ENCODE data around the gene UGT1A8. TPM values are rescaled to one million over a fixed set of nuclear protein-coding genes. Genes with fewer than 3 reads are reported as not detected.

UGT1A8 gene
- total RNA-seq, 1 donor from 2014 or later, result not detected

GRCh38 chr2:233761040-233761769 lies 143.8 kb downstream of the UGT1A8 start:
- intact Hi-C loops (cut with DNase I), result no loop called here
- no peaks in the 10 kb centered on the region for H3K4me1 ChIP-seq
- TF ChIP-seq, protein P1, sequence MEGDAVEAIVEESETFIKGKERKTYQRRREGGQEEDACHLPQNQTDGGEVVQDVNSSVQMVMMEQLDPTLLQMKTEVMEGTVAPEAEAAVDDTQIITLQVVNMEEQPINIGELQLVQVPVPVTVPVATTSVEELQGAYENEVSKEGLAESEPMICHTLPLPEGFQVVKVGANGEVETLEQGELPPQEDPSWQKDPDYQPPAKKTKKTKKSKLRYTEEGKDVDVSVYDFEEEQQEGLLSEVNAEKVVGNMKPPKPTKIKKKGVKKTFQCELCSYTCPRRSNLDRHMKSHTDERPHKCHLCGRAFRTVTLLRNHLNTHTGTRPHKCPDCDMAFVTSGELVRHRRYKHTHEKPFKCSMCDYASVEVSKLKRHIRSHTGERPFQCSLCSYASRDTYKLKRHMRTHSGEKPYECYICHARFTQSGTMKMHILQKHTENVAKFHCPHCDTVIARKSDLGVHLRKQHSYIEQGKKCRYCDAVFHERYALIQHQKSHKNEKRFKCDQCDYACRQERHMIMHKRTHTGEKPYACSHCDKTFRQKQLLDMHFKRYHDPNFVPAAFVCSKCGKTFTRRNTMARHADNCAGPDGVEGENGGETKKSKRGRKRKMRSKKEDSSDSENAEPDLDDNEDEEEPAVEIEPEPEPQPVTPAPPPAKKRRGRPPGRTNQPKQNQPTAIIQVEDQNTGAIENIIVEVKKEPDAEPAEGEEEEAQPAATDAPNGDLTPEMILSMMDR (IDR thresholded peaks at IDR 0.05), result no peak
- no peaks in the 10 kb centered on the region for H3K36me3 ChIP-seq
- H3K9me3 ChIP-seq, result no peaks in the 10 kb centered on the region
- DNase-seq (no peak), ATAC-seq (no peak)
- no peak overlapping the region for H3K4me3 ChIP-seq
- no peak overlapping the region for H3K27ac ChIP-seq
- no peaks in the 10 kb centered on the region for H3K27me3 ChIP-seq

DNA sequence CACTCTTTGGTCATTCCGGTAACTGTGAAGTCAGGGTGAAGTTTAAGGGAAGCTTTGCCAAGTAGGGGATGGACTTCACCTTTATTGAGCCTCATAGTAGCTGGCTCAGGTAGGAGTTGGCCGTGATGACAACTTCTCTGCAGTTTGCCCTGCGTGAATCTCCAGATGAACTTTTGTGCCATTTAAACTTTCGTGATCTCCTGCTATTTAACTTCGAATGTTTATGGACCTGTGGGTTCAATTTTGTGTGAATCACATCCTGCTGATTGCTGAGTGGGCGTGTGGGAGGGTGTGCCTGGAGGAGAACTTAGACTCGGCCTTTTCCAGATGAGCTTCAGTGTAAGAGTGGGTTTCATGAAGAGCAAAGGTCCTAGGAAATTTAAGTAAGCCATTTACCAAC lies 146.8 kb downstream of the UGT1A8 start:
- no peak overlapping the region for H3K27ac ChIP-seq
- DNase-seq (no peak), ATAC-seq (no peak)
- no peaks in the 10 kb centered on the region for H3K36me3 ChIP-seq
- H3K27me3 ChIP-seq, result no peaks in the 10 kb centered on the region
- no peaks in the 10 kb centered on the region for H3K4me1 ChIP-seq
- intact Hi-C loops (cut with DNase I), result no loop called here
- TF ChIP-seq, protein P1 (IDR thresholded peaks at IDR 0.05), result no peak
- no peak overlapping the region for H3K4me3 ChIP-seq
- H3K9me3 ChIP-seq, result no peaks in the 10 kb centered on the region

GRCh38 chr2:233764761-233765160 lies 147.3 kb downstream of the UGT1A8 start:
- Histone ChIP-seq H3K4me1 (no peaks in the 10 kb centered on the region), H3K27ac (no peak overlapping the region), H3K4me3 (no peak overlapping the region), H3K36me3 (no peaks in the 10 kb centered on the region), H3K9me3 (no peaks in the 10 kb centered on the region), H3K27me3 (no peaks in the 10 kb centered on the region)
- DNase-seq, result no peak
- ATAC-seq, result no peak
- TF ChIP-seq, protein P1 (IDR thresholded peaks at IDR 0.05), result no peak
- intact Hi-C loops (cut with DNase I), result no loop called here

GRCh38 chr2:233766416-233766815 lies 149.0 kb downstream of the UGT1A8 start:
- Histone ChIP-seq H3K36me3 (no peaks in the 10 kb centered on the region), H3K27ac (no peak overlapping the region), H3K27me3 (no peaks in the 10 kb centered on the region), H3K9me3 (no peaks in the 10 kb centered on the region), H3K4me1 (no peaks in the 10 kb centered on the region), H3K4me3 (no peak overlapping the region)
- intact Hi-C loops (cut with DNase I), result no loop called here
- DNase-seq, result no peak
- ATAC-seq, result no peak
- TF ChIP-seq, protein P1 (IDR thresholded peaks at IDR 0.05), result no peak

DNA sequence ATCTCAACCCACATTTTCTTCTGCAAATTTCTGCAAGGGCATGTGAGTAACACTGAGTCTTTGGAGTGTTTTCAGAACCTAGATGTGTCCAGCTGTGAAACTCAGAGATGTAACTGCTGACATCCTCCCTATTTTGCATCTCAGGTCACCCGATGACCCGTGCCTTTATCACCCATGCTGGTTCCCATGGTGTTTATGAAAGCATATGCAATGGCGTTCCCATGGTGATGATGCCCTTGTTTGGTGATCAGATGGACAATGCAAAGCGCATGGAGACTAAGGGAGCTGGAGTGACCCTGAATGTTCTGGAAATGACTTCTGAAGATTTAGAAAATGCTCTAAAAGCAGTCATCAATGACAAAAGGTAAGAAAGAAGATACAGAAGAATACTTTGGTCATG lies 150.6 kb downstream of the UGT1A8 start:
- no peaks in the 10 kb centered on the region for H3K27me3 ChIP-seq
- TF ChIP-seq, protein P1 (IDR thresholded peaks at IDR 0.05), result no peak
- no peak overlapping the region for H3K4me3 ChIP-seq
- no peak for DNase-seq
- no peaks in the 10 kb centered on the region for H3K9me3 ChIP-seq
- H3K36me3 ChIP-seq, result no peaks in the 10 kb centered on the region
- intact Hi-C loops (cut with DNase I), result no loop called here
- no peak for ATAC-seq
- H3K4me1 ChIP-seq, result no peaks in the 10 kb centered on the region
- no peak overlapping the region for H3K27ac ChIP-seq

DNA sequence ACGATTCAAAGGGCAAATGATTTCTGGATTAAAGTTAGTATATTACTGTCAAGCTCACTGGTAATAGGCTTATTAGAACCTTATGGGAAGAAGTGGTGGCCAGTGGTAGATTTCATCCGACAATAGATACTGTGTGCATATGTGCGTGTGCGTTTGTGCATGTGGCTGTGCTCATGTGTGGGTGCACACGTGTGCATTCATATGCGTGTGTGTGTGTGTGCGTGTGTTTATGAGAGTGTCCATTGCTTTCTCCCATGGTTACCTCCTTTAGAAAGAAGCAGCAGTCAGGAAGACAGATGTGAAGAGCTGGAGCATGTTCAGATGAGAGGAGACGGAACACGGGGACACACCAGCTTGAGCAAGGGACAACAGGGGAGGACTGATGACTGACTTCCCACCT lies 151.8 kb downstream of the UGT1A8 start:
- DNase-seq, result no peak
- TF ChIP-seq, protein P1 (IDR thresholded peaks at IDR 0.05), result no peak
- Histone ChIP-seq H3K36me3 (no peaks in the 10 kb centered on the region), H3K4me1 (no peaks in the 10 kb centered on the region), H3K27ac (no peak overlapping the region), H3K4me3 (no peak overlapping the region), H3K27me3 (no peaks in the 10 kb centered on the region), H3K9me3 (no peaks in the 10 kb centered on the region)
- intact Hi-C loops (cut with DNase I), result no loop called here
- no peak for ATAC-seq

Measured in upper lobe of right lung (tissue), 1 donor.